ENCODE results near the gene NKX2-1. TPM values are rescaled to one million over a fixed set of nuclear protein-coding genes. Genes with fewer than 3 reads are reported as not detected.

NKX2-1 gene
- total RNA-seq, 1 donor from 2014 or later, result not detected

DNA sequence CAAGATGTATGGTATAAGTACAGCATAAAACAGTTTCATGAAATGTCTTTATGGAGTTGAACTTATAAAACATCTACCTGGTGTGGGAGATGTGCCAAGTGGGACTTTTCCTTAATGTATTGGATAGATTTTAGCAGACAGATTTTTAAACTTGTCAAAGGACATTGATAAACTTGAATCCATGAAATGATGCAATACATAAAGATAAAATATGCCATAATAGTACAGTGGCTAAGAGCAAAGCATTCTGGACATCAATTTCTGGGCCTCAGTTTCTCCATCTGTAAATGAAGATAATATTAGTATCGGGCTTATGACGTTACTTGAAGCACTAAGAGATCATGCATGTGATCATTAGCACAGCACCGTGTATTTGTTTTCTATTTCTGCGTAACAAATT lies 45.4 kb downstream of the NKX2-1 start:
- H3K36me3 ChIP-seq, result no peaks in the 10 kb centered on the region
- no peaks in the 10 kb centered on the region for H3K27me3 ChIP-seq
- TF ChIP-seq POLR2A (IDR thresholded peaks at IDR 0.05), result no peak
- TF ChIP-seq POLR2AphosphoS5 (IDR thresholded peaks at IDR 0.05; ENCODE audit: insufficient read depth in 1 of 2, low read depth in 1 of 2), result no peak
- TF ChIP-seq, protein P1, sequence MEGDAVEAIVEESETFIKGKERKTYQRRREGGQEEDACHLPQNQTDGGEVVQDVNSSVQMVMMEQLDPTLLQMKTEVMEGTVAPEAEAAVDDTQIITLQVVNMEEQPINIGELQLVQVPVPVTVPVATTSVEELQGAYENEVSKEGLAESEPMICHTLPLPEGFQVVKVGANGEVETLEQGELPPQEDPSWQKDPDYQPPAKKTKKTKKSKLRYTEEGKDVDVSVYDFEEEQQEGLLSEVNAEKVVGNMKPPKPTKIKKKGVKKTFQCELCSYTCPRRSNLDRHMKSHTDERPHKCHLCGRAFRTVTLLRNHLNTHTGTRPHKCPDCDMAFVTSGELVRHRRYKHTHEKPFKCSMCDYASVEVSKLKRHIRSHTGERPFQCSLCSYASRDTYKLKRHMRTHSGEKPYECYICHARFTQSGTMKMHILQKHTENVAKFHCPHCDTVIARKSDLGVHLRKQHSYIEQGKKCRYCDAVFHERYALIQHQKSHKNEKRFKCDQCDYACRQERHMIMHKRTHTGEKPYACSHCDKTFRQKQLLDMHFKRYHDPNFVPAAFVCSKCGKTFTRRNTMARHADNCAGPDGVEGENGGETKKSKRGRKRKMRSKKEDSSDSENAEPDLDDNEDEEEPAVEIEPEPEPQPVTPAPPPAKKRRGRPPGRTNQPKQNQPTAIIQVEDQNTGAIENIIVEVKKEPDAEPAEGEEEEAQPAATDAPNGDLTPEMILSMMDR (IDR thresholded peaks at IDR 0.05), result no peak
- no peak for DNase-seq (ENCODE audit: extremely low spot score in 2 of 2)
- no peaks in the 10 kb centered on the region for H3K4me1 ChIP-seq
- intact Hi-C loops (cut with DNase I), result no loop called here
- no peak overlapping the region for H3K27ac ChIP-seq
- H3K4me3 ChIP-seq, result no peak overlapping the region
- H3K9me3 ChIP-seq, result no peaks in the 10 kb centered on the region

- Histone ChIP-seq H3K27me3 (no peaks in the 10 kb centered on the region), H3K4me1 (no peaks in the 10 kb centered on the region), H3K4me3 (no peak overlapping the region), H3K27ac (no peak overlapping the region), H3K9me3 (no peaks in the 10 kb centered on the region), H3K36me3 (no peaks in the 10 kb centered on the region)
- intact Hi-C loops (cut with DNase I), result no loop called here
- TF ChIP-seq POLR2AphosphoS5 (IDR thresholded peaks at IDR 0.05; ENCODE audit: insufficient read depth in 1 of 2, low read depth in 1 of 2) (no peak), POLR2A (IDR thresholded peaks at IDR 0.05) (no peak)
- TF ChIP-seq, protein P1 (IDR thresholded peaks at IDR 0.05), result no peak
- DNase-seq (ENCODE audit: extremely low spot score in 2 of 2), result no peak
Observed at GRCh38 chr14:36471431-36471830, 48.6 kb downstream of the NKX2-1 start.

- Histone ChIP-seq H3K27me3 (no peaks in the 10 kb centered on the region), H3K27ac (no peak overlapping the region), H3K36me3 (no peaks in the 10 kb centered on the region), H3K4me1 (no peaks in the 10 kb centered on the region), H3K9me3 (no peaks in the 10 kb centered on the region), H3K4me3 (no peak overlapping the region)
- no peak for DNase-seq (ENCODE audit: extremely low spot score in 2 of 2)
- intact Hi-C loops (cut with DNase I), result no loop called here
- TF ChIP-seq, protein P1 (IDR thresholded peaks at IDR 0.05), result no peak
- TF ChIP-seq POLR2AphosphoS5 (IDR thresholded peaks at IDR 0.05; ENCODE audit: insufficient read depth in 1 of 2, low read depth in 1 of 2), result no peak
- no peak for TF ChIP-seq POLR2A (IDR thresholded peaks at IDR 0.05)
Observed at GRCh38 chr14:36467332-36467731, 52.7 kb downstream of the NKX2-1 start.

Other genes with a start within 250 kb of the NKX2-1 start
- gene MBIP, start 199.6 kb downstream of the NKX2-1 start, total RNA-seq, result 8.3 TPM
- not detected for gene NKX2-8, start 62.4 kb upstream of the NKX2-1 start, total RNA-seq
- 1.5 TPM for gene PAX9, start 141.6 kb upstream of the NKX2-1 start, total RNA-seq

All from vagina (tissue), 2 donors.